Measurements from ENCODE around the gene LRRC56. TPM values are rescaled to one million over a fixed set of nuclear protein-coding genes. Genes with fewer than 3 reads are reported as not detected.

The LRRC56 gene
- total RNA-seq, 1 donor from 2014 or later, result 0.82 TPM

GRCh38 chr11:563812-564578 is 26.7 kb downstream of the LRRC56 start:
- H3K9ac ChIP-seq (ENCODE audit: low read length), result no peak overlapping the region
- peaks cover 2% of the 10 kb centered on the region for H3K9me3 Mint-ChIP-seq (ENCODE audit: unreplicated experiment)
- FAIRE-seq, result no peak
- H3K4me1 Mint-ChIP-seq (ENCODE audit: low read depth, unreplicated experiment), result peaks cover 7% of the 10 kb centered on the region
- H4K20me1 ChIP-seq (ENCODE audit: insufficient read depth, low read length), result no peaks in the 10 kb centered on the region
- no peaks in the 10 kb centered on the region for H3K79me2 ChIP-seq (ENCODE audit: insufficient read depth, low read length)
- no peaks in the 10 kb centered on the region for H3K27me3 Mint-ChIP-seq (ENCODE audit: low read depth, unreplicated experiment)
- H3K36me3 Mint-ChIP-seq (ENCODE audit: low read depth, unreplicated experiment), result peaks cover 9% of the 10 kb centered on the region
- no peak overlapping the region for H2AFZ ChIP-seq (ENCODE audit: low read depth, low read length)
- DNase-seq (ENCODE audit: low read depth), result no peak
- peaks cover 11% of the 10 kb centered on the region for H3K4me1 ChIP-seq (ENCODE audit: insufficient read depth, low read length)
- H3K9me3 ChIP-seq (ENCODE audit: insufficient read depth, low read depth, low read length), result no peaks in the 10 kb centered on the region
- H3K4me3 Mint-ChIP-seq (ENCODE audit: unreplicated experiment), result no peak overlapping the region
- H3K36me3 ChIP-seq (ENCODE audit: insufficient read depth, low read length), result no peaks in the 10 kb centered on the region
- TF ChIP-seq EZH2 (IDR thresholded peaks at IDR 0.05; ENCODE audit: insufficient read depth, low read length), result no peak
- H3K4me2 ChIP-seq (ENCODE audit: low read length), result no peak overlapping the region
- no peak overlapping the region for H3K4me3 ChIP-seq (ENCODE audit: insufficient read depth, low read depth, low read length)
- H3K27me3 ChIP-seq (ENCODE audit: insufficient read depth, low read length), result peaks cover 5% of the 10 kb centered on the region
- no peak overlapping the region for H3K27ac Mint-ChIP-seq (ENCODE audit: unreplicated experiment)
- H3K27ac ChIP-seq (ENCODE audit: low read depth, low read length), result no peak overlapping the region

- no peak for FAIRE-seq
Measured at GRCh38 chr11:565921-566509, 28.7 kb downstream of the LRRC56 start.

GRCh38 chr11:567011-567628 is 29.8 kb downstream of the LRRC56 start:
- Mint-ChIP-seq H3K36me3 (ENCODE audit: low read depth, unreplicated experiment) (peaks cover 8% of the 10 kb centered on the region), H3K4me3 (ENCODE audit: unreplicated experiment) (peak overlapping the region; percentile 87), H3K27ac (ENCODE audit: unreplicated experiment) (peak overlapping the region; percentile 51), H3K9me3 (ENCODE audit: unreplicated experiment) (no peaks in the 10 kb centered on the region), H3K4me1 (ENCODE audit: low read depth, unreplicated experiment) (peaks cover 3% of the 10 kb centered on the region), H3K27me3 (ENCODE audit: low read depth, unreplicated experiment) (no peaks in the 10 kb centered on the region)
- H3K27ac ChIP-seq (ENCODE audit: low read depth, low read length), result no peak overlapping the region
- no peak overlapping the region for H2AFZ ChIP-seq (ENCODE audit: low read depth, low read length)
- H4K20me1 ChIP-seq (ENCODE audit: insufficient read depth, low read length), result no peaks in the 10 kb centered on the region
- peak overlapping the region; percentile 90 for H3K4me2 ChIP-seq (ENCODE audit: low read length)
- H3K79me2 ChIP-seq (ENCODE audit: insufficient read depth, low read length), result no peaks in the 10 kb centered on the region
- peaks cover 7% of the 10 kb centered on the region for H3K4me1 ChIP-seq (ENCODE audit: insufficient read depth, low read length)
- H3K9me3 ChIP-seq (ENCODE audit: insufficient read depth, low read depth, low read length), result no peaks in the 10 kb centered on the region
- FAIRE-seq (no peak), DNase-seq (ENCODE audit: low read depth) (no peak)
- no peak overlapping the region for H3K4me3 ChIP-seq (ENCODE audit: insufficient read depth, low read depth, low read length)
- no peaks in the 10 kb centered on the region for H3K27me3 ChIP-seq (ENCODE audit: insufficient read depth, low read length)
- no peak for TF ChIP-seq EZH2 (IDR thresholded peaks at IDR 0.05; ENCODE audit: insufficient read depth, low read length)
- TF ChIP-seq, protein P1, sequence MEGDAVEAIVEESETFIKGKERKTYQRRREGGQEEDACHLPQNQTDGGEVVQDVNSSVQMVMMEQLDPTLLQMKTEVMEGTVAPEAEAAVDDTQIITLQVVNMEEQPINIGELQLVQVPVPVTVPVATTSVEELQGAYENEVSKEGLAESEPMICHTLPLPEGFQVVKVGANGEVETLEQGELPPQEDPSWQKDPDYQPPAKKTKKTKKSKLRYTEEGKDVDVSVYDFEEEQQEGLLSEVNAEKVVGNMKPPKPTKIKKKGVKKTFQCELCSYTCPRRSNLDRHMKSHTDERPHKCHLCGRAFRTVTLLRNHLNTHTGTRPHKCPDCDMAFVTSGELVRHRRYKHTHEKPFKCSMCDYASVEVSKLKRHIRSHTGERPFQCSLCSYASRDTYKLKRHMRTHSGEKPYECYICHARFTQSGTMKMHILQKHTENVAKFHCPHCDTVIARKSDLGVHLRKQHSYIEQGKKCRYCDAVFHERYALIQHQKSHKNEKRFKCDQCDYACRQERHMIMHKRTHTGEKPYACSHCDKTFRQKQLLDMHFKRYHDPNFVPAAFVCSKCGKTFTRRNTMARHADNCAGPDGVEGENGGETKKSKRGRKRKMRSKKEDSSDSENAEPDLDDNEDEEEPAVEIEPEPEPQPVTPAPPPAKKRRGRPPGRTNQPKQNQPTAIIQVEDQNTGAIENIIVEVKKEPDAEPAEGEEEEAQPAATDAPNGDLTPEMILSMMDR (IDR thresholded peaks at IDR 0.05; ENCODE audit: insufficient read depth, low read depth, low read length), result no peak
- H3K36me3 ChIP-seq (ENCODE audit: insufficient read depth, low read length), result no peaks in the 10 kb centered on the region
- H3K9ac ChIP-seq (ENCODE audit: low read length), result no peak overlapping the region

More at GRCh38 chr11:565921-566509, 28.7 kb downstream of the LRRC56 start:
- Histone ChIP-seq H2AFZ (ENCODE audit: low read depth, low read length) (no peak overlapping the region), H4K20me1 (ENCODE audit: insufficient read depth, low read length) (no peaks in the 10 kb centered on the region), H3K4me2 (ENCODE audit: low read length) (no peak overlapping the region), H3K36me3 (ENCODE audit: insufficient read depth, low read length) (no peaks in the 10 kb centered on the region), H3K9me3 (ENCODE audit: insufficient read depth, low read depth, low read length) (no peaks in the 10 kb centered on the region), H3K4me1 (ENCODE audit: insufficient read depth, low read length) (peaks cover 8% of the 10 kb centered on the region), H3K27ac (ENCODE audit: low read depth, low read length) (no peak overlapping the region), H3K4me3 (ENCODE audit: insufficient read depth, low read depth, low read length) (no peak overlapping the region), H3K27me3 (ENCODE audit: insufficient read depth, low read length) (no peaks in the 10 kb centered on the region), H3K9ac (ENCODE audit: low read length) (no peak overlapping the region), H3K79me2 (ENCODE audit: insufficient read depth, low read length) (no peaks in the 10 kb centered on the region)
- H3K36me3 Mint-ChIP-seq (ENCODE audit: low read depth, unreplicated experiment), result peaks cover 8% of the 10 kb centered on the region
- H3K27ac Mint-ChIP-seq (ENCODE audit: unreplicated experiment), result no peak overlapping the region
- H3K9me3 Mint-ChIP-seq (ENCODE audit: unreplicated experiment), result no peaks in the 10 kb centered on the region
- no peak for TF ChIP-seq EZH2 (IDR thresholded peaks at IDR 0.05; ENCODE audit: insufficient read depth, low read length)
- TF ChIP-seq, protein P1 (IDR thresholded peaks at IDR 0.05; ENCODE audit: insufficient read depth, low read depth, low read length), result no peak
- no peak for DNase-seq (ENCODE audit: low read depth)
- no peaks in the 10 kb centered on the region for H3K27me3 Mint-ChIP-seq (ENCODE audit: low read depth, unreplicated experiment)
- peak overlapping the region; percentile 60 for H3K4me3 Mint-ChIP-seq (ENCODE audit: unreplicated experiment)
- H3K4me1 Mint-ChIP-seq (ENCODE audit: low read depth, unreplicated experiment), result peaks cover 3% of the 10 kb centered on the region

Measured in astrocyte (in vitro differentiated cells and primary cell).